Astrocyte of the cerebellum (primary cell): ENCODE results near the gene CCNT2.

Experiments used
- DNase-seq: peaks from one replicate; pipeline ENCODE4 v3.0.0-alpha.2; 2011; ENCODE audit warnings: low read depth
- H3K4me3 ChIP-seq: 2 replicates; pipeline ENCODE4 v1.5.1; 2011; ENCODE audit warnings: mild to moderate bottlenecking, low read depth, low read length, moderate library complexity
- in situ Hi-C: cut with HindIII; loops from 2 replicates; pipeline ENCODE4 v1.10.0; 2017; ENCODE audit warnings: low sequenced_read_pairs
- TF ChIP-seq, protein P1 (sequence below): IDR thresholded peaks from 2 replicates; pipeline ENCODE4 v1.5.1; 2012; ENCODE audit warnings: low read length, low read depth, moderate library complexity, mild to moderate bottlenecking; ENCODE audit errors: missing control alignments

Gene CCNT2

DNA sequence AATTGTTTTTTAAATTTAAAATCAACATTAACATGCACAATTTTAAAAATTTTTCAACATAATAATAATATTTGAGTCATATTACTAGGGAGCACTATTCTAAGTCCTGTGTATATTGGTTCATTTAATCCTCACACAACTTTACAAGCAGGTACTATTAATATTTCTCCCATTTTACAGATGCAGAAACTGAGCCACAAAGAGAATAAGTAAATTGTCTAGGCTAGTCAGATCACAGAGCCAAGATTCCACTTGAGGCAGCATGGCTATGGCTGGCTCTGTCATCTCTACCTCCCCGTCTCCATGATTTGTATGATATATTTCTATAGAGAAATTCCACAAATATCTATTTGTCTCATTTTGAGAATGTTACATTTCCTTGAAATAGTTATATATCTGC is 15.1 kb downstream of the CCNT2 start:
- TF ChIP-seq, protein P1, sequence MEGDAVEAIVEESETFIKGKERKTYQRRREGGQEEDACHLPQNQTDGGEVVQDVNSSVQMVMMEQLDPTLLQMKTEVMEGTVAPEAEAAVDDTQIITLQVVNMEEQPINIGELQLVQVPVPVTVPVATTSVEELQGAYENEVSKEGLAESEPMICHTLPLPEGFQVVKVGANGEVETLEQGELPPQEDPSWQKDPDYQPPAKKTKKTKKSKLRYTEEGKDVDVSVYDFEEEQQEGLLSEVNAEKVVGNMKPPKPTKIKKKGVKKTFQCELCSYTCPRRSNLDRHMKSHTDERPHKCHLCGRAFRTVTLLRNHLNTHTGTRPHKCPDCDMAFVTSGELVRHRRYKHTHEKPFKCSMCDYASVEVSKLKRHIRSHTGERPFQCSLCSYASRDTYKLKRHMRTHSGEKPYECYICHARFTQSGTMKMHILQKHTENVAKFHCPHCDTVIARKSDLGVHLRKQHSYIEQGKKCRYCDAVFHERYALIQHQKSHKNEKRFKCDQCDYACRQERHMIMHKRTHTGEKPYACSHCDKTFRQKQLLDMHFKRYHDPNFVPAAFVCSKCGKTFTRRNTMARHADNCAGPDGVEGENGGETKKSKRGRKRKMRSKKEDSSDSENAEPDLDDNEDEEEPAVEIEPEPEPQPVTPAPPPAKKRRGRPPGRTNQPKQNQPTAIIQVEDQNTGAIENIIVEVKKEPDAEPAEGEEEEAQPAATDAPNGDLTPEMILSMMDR, result no peak
- in situ Hi-C loops, result no loop called here
- no peak for DNase-seq
- no peak overlapping the region for H3K4me3 ChIP-seq

DNA sequence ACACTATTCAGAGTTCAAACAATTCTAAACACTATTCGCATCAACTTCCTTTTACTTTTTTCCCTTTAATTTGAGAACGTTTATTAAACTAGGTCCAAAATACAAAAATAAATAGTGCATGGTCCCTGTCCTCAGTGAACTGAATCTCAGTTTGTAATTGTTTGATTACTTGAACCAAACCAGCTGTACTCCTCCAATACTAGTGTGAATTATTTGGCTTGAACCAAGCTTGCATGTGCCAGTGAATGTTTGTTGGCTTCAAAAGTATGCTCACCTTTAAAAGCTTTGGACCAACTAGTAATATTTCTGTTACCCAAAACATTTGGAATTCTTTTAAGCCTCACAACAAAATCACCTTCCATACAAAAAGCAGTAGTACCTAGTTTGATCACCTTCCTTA is 15.5 kb downstream of the CCNT2 start:
- TF ChIP-seq, protein P1, result no peak
- H3K4me3 ChIP-seq, result no peak overlapping the region
- no peak for DNase-seq
- in situ Hi-C loops, result no loop called here

DNA sequence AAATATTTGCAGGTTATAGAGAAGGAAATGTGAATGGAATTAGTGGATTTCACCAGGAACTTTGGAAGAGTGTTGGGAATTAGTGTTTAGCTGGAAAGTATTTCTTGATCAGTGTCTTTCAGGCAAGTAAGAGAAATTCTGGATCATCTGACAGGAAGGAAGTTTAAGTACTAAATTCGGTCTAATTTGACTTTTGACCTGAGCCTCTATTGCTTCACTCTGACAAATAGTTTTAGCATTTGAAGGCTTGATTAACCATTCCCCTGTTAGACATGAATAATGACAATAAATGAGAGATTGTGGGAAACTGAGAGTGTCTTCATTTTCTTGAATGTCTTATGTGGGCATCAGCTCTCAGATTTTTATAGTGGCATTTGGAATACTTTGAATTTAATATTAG is 16.0 kb downstream of the CCNT2 start:
- no peak overlapping the region for H3K4me3 ChIP-seq
- in situ Hi-C loops, result no loop called here
- no peak for DNase-seq
- TF ChIP-seq, protein P1, result no peak

DNA sequence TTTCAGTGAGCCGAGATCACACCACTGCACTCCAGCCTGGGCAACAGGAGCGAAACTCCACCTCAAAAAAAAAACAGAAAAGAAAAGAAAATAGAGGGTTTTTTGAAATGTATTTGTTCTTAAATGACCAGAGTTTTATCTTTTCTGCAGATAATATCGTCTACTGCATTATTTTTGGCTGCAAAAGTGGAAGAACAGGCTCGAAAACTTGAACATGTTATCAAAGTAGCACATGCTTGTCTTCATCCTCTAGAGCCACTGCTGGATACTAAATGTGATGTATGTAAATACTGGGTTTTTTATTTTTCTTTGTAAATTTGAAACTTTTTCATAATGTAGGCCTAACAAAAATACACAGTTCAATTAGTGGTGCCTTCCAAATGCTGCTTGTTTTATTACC is 18.1 kb downstream of the CCNT2 start:
- TF ChIP-seq, protein P1, result no peak
- DNase-seq, result no peak
- in situ Hi-C loops, result no loop called here
- no peak overlapping the region for H3K4me3 ChIP-seq

DNA sequence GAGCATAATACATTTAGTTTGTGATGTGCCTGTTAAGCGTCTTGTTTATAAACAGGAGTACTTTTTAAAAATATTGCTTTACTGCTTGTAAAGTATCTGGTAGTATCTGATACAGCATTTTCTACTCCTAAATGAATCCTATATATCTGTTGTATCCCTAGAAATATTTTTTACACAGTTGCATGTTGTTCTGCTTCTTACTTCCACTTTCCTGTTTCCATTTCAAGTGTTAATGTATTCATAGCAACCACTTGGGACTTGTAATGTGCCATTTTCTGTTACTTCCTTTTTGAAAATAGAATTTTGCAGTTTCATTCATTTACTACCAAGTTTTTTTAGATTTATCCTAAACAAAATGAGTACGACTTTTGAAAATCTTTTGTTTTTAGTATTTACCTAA is 24.9 kb downstream of the CCNT2 start:
- no peak overlapping the region for H3K4me3 ChIP-seq
- in situ Hi-C loops, result no loop called here
- TF ChIP-seq, protein P1, result no peak
- DNase-seq, result no peak

DNA sequence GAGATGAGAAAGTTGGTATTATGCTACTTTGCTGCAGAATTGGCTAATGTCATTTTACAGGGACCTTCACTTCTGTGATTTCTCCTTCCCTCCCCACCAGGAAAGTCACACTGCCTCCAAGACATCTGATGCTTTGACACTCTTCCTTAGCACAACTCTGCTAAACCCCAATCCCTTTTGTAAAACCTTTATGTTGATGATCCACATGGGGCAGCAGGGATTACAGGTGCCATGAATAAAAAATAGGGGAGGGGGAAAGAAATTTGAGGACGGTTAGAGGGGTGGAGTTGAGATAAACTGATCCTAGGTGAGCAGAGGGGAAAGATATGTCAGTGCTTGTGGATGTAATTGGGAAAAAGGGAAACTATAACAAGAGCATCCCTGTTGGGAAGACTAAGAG is 26.4 kb downstream of the CCNT2 start:
- no peak overlapping the region for H3K4me3 ChIP-seq
- DNase-seq, result no peak
- in situ Hi-C loops, result no loop called here
- TF ChIP-seq, protein P1, result no peak

DNA sequence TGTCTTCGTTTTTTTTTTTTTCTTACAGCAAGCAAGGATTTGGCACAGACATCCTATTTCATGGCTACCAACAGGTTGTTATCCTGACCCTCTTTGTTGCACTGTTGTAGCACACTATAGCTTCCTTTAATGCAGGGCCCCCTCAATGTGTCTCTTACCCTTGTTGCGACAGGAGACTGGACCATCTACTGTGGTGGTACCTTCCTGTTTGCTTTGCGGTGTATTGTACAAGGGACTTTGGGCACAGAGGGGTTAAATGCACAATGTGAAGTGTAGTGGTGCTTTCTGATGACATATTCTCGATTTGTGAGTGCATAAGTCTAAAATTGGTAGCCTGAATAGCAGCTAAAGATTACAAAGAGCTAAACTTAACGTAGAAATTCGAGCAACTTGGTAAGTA is 27.5 kb downstream of the CCNT2 start:
- TF ChIP-seq, protein P1, result no peak
- H3K4me3 ChIP-seq, result no peak overlapping the region
- DNase-seq, result no peak
- in situ Hi-C loops, result no loop called here
